ENCODE measurements around the gene MAP3K2.

GRCh38 chr2:127305990-127306585 is 81.7 kb downstream of the MAP3K2 start:
- TF ChIP-seq POLR2A (IDR thresholded peaks at IDR 0.05) (no peak), CTCF (IDR thresholded peaks at IDR 0.05) (no peak)

Data from thyroid gland (tissue), 4 donors.